ENCODE results near the gene NDUFA5. TPM values are rescaled to one million over a fixed set of nuclear protein-coding genes. Genes with fewer than 3 reads are reported as not detected.

The NDUFA5 gene
- total RNA-seq, 4 donors from 2014 or later = 70.7 to 109 (median 79.7) TPM

DNA sequence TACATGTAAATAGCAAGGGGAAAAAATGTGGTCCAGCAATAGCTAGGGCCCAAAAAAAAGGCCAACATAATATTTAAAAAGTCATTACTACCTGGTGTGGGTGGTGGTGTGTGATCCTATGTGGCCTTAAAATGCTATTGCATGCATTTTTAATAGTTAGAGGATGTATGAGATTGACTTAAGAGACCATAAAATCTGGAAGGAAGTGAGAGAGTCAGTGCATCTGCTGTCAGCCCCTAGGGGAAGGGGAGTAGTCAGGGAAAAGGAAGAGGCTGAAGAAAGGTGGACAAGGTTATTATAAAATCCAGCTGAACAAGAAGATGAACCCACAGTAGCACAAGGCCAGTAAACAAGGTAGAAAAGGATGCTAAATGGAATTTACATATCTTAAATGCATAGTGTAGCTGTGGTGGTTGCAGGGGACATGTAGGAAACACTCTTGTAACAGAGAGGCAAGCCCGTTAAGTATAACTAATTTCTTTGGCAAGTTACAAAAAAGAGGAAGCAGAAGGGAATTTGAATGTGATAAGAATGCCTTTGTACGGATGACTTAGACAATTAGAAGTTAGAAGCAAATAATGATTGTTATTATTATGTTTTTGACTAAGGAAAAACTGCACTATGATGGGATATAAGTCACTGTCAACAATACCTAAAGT, 11.9 kb upstream of the NDUFA5 start:
- H3K27ac ChIP-seq (replicated peaks in 1 of 4) = no peak overlapping the region
- no peaks in the 10 kb centered on the region for H3K27me3 ChIP-seq
- H3K4me1 ChIP-seq = no peaks in the 10 kb centered on the region
- WGBS = 44% methylated on average over 2 of the region's 2 CpGs
- no peak overlapping the region for H3K4me3 ChIP-seq
- H3K9me3 ChIP-seq = no peaks in the 10 kb centered on the region
- TF ChIP-seq POLR2AphosphoS5 (IDR thresholded peaks at IDR 0.05) (no peak), EP300 (IDR thresholded peaks at IDR 0.05) (no peak), POLR2A (IDR thresholded peaks at IDR 0.05; ENCODE audit: low read depth) (no peak)
- TF ChIP-seq, protein P1, sequence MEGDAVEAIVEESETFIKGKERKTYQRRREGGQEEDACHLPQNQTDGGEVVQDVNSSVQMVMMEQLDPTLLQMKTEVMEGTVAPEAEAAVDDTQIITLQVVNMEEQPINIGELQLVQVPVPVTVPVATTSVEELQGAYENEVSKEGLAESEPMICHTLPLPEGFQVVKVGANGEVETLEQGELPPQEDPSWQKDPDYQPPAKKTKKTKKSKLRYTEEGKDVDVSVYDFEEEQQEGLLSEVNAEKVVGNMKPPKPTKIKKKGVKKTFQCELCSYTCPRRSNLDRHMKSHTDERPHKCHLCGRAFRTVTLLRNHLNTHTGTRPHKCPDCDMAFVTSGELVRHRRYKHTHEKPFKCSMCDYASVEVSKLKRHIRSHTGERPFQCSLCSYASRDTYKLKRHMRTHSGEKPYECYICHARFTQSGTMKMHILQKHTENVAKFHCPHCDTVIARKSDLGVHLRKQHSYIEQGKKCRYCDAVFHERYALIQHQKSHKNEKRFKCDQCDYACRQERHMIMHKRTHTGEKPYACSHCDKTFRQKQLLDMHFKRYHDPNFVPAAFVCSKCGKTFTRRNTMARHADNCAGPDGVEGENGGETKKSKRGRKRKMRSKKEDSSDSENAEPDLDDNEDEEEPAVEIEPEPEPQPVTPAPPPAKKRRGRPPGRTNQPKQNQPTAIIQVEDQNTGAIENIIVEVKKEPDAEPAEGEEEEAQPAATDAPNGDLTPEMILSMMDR (IDR thresholded peaks at IDR 0.05) = no peak
- intact Hi-C loops (cut with DNase I) = no loop called here
- no peaks in the 10 kb centered on the region for H3K36me3 ChIP-seq
- DNase-seq (ENCODE audit: extremely low spot score) = no peak

DNA sequence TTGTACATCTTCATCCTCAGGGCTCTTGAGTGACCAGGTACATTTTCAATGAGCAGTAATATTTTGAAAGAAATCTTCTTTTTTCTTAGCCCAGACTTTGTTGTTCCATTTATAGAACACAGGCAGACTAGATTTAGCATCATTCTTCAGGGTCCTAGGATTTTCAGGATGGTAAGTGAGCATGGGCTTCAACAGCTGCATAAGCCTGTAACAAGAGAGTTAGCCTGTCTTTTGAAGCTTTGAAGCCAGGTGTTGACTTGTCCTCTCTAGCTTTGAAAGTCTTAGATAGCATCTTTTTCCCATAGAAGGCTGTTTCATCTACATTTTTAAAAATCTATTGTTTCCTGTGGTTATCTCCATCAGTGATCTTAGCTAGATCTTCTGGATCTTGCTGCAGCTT, 4.5 kb upstream of the NDUFA5 start:
- no peak for DNase-seq (ENCODE audit: extremely low spot score)
- Histone ChIP-seq H3K4me1 (peaks cover 0 to 6% (median 5%) of the 10 kb centered on the region in 4 donors), H3K9me3 (no peaks in the 10 kb centered on the region), H3K27me3 (no peaks in the 10 kb centered on the region), H3K27ac (replicated peaks in 1 of 4) (no peak overlapping the region), H3K36me3 (no peaks in the 10 kb centered on the region), H3K4me3 (no peak overlapping the region)
- intact Hi-C loops (cut with DNase I) = no loop called here
- TF ChIP-seq POLR2AphosphoS5 (IDR thresholded peaks at IDR 0.05) (no peak), EP300 (IDR thresholded peaks at IDR 0.05) (no peak), POLR2A (IDR thresholded peaks at IDR 0.05; ENCODE audit: low read depth) (no peak)
- TF ChIP-seq, protein P1 (IDR thresholded peaks at IDR 0.05) = no peak

DNA sequence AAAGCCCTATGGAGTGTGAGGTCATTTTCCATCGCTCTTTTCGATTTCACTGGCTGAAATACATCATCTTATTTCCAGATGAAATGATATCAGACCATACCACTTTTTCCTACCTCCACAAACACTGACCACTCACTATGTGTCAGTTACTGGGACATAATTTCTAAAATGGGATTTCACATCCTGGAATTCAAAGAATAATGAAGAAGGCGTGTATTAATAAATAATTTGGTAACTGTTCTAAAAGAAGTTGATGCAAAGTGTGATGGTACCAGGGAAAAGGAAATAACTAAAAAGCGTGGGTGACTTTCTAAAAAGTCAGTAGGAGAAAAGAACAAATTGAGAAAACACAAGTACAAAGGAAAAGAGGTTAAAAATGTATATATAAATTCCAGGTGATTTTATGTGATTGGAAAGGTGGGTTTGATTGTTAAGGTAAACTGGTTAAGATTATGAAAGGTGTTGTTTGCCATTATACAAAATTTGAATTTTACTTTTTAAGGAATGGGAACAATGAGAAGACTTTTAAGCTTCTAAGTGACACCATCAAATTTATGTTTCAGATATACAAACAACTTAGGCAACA, 764 bp upstream of the NDUFA5 start:
- TF ChIP-seq, protein P1 (IDR thresholded peaks at IDR 0.05) = no peak
- TF ChIP-seq POLR2AphosphoS5 (IDR thresholded peaks at IDR 0.05) (no peak), EP300 (IDR thresholded peaks at IDR 0.05) (no peak), POLR2A (IDR thresholded peaks at IDR 0.05; ENCODE audit: low read depth) (no peak)
- peaks cover 0 to 20% (median 0%) of the 10 kb centered on the region in 4 donors for H3K36me3 ChIP-seq
- intact Hi-C loops (cut with DNase I) = loop anchor here (5.0 to 10.0 kb wide), 2 partner anchors 189 to 674 kb away; partner anchors contain the start of genes CADPS2 and WASL
- no peaks in the 10 kb centered on the region for H3K9me3 ChIP-seq
- no peak for DNase-seq (ENCODE audit: extremely low spot score)
- no peaks in the 10 kb centered on the region for H3K27me3 ChIP-seq
- H3K4me1 ChIP-seq = peaks cover 26 to 41% (median 40%) of the 10 kb centered on the region in 4 donors
- peak overlapping the region; percentile 89 to 91 (median 90) for H3K27ac ChIP-seq (replicated peaks in 1 of 4)
- 47% methylated on average over 4 of the region's 4 CpGs for WGBS
- peak overlapping the region; percentile 70 to 94 (median 84) for H3K4me3 ChIP-seq

DNA sequence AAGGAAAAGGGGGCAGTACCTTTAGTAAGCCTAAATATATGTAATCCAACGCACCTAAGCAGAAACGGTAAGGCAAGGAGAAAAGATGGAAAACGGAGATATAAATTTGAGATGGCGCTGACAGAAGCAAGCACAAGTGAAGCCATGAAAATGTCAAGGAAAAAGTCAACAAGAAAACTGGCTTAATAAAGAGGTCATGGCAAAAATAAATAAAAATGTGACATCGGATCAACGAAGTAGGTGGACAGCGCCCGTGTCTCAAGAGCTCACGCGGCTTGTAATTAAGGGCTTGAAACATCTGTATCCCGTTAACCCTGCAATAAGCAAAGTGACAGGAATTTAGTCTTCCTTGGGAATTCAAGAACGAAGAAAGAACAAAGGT, 611 bp downstream of the NDUFA5 start:
- peaks cover 32 to 49% (median 44%) of the 10 kb centered on the region in 4 donors for H3K4me1 ChIP-seq
- peaks cover 0 to 29% (median 2%) of the 10 kb centered on the region in 4 donors for H3K36me3 ChIP-seq
- intact Hi-C loops (cut with DNase I) = loop anchor here (5.0 to 10.0 kb wide), 2 partner anchors 190 to 672 kb away; partner anchors contain the start of genes CADPS2 and WASL
- H3K9me3 ChIP-seq = no peaks in the 10 kb centered on the region
- peak overlapping the region; percentile 70 to 94 (median 84) for H3K4me3 ChIP-seq
- WGBS = 3% methylated on average over 12 of the region's 12 CpGs
- no peaks in the 10 kb centered on the region for H3K27me3 ChIP-seq
- TF ChIP-seq, protein P1 (IDR thresholded peaks at IDR 0.05) = no peak
- no peak for TF ChIP-seq POLR2AphosphoS5 (IDR thresholded peaks at IDR 0.05)
- TF ChIP-seq EP300 (IDR thresholded peaks at IDR 0.05) = no peak
- TF ChIP-seq POLR2A (IDR thresholded peaks at IDR 0.05; ENCODE audit: low read depth) = no peak
- H3K27ac ChIP-seq (replicated peaks in 1 of 4) = peak overlapping the region; percentile 89 to 91 (median 90)
- DNase-seq (ENCODE audit: extremely low spot score) = no peak
